Activated CD8-positive, alpha-beta memory T cell treated with anti-CD3 and anti-CD28 coated beads for 48 hours (primary cell): ENCODE data around the gene TMBIM4.

Experiments
- DNase-seq, 3 experiments: peaks; one replicate each; pipeline ENCODE4 v3.0.0-alpha.2; 2020; ENCODE audit warnings: low read depth in 2 of 3, low spot score in 2 of 3

Gene TMBIM4

DNA sequence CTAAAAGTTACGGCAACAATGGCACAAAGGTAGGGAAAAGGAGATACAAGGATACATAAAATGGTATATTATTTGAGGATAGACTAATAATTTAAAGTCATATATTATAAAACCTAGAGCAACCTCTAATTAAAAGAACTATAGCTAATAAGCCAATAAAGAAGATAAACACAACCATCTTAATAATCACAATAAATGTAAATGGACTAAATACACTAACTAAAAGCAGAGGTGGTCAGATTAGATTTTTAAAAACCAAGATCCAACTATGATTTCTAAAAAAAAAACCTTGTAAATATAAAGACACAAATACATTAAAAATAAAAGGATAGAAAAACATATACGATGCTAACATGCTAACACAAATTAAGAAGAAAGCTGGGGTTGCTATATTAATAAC is 28.5 kb downstream of the TMBIM4 start:
- no peak for DNase-seq

DNA sequence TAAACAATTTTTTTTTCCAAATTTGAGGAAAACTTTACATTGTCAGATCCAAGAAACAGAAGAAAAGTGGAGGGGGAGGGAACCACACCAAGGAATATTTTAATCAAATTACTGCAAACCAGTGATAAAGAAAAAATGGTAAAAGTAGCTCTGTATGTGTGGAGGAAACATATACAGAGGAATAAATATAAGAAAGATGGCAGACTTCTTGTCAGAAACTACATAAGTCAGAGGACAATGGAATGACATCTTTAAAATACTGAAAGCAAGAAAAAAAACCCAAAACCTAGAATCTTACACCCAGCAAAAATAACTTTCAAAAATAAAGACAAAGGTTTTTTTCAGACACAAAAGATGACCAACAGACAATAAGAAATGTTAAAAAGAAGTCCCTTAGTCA is 29.1 kb downstream of the TMBIM4 start:
- DNase-seq, result no peak

DNA sequence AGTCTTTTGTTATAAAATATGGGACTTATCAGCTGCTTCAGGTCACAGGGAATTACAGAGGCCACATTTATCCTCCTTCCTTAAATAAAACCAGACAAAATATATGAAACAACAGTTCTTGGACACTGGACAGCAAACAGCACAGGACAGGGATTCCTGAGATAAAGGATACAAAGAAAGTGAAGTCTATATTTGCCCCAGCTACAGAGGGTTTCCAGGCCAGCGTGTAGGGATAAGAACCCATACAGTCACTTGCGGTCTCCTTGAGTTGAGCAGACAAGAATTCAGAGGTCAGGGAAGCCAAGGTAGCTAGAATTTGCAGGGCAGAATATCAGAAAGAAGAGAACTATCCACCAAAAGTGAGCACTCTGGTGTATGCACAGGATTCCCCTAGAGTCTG is 30.5 kb downstream of the TMBIM4 start:
- no peak for DNase-seq

DNA sequence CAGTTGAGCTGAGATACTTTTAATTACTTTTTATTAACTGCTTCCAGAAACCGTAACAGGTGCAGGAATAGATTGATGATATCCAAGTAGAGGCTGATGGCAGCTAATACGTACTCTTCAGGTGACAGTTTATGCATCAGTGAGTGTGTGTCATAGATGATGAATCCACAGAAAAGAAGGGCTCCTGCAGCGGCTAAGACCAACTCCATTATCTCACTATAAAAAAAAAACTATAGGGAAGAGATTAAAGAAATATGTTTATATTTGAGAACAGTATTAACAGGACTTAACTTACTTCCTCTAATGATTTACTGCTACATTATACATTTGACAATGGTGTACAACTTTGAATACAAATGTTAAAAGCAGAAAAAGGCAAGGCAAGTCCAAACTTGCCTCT is 31.9 kb downstream of the TMBIM4 start:
- DNase-seq, result no peak

DNA sequence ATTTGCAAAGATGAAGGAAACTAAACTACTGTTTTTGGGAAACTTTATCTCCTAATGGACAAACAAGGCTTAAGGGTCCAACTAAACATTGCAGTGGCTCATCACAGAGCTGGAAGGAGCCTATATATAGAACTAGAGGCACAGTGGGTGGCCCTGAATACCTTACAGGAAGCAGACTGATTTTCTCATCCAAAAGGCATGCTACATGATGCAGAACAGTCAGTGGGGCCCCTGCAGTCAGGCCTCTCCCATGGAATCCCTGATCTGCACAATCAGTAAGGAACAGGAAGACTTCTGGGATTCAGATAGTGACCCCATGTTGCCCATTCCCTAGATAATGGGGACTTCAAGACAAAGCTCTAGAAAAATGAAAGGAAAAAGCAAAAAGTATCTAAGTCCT is 37.4 kb downstream of the TMBIM4 start:
- DNase-seq, result no peak

DNA sequence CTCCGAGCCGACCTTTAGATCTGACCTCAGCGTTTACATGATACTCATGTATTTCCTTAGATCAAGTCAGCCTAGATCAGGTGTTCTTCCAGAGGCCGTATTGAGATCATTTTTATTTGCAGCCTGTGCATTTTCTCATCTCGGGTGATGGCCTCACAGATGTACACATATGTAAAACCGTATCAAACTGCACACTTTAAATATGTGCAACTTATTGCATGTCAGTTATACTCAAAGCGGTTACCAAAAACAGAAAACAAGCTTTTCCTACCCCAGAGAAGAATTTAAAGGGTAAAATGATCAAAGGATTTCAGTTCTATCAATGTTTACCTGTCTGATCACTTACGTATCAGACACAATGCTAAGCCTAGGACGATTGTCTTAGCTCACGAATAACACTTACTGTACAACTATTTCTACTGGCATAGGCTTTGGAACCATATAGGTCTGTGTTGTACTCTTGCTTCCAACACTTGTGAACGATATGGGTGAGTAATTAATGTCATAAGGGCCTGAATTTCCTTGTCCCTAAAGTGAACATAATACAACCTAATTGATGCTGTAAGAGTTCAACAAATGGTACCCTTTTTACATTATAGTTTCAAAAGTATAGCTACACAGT is 38.6 kb downstream of the TMBIM4 start:
- no peak for DNase-seq

DNA sequence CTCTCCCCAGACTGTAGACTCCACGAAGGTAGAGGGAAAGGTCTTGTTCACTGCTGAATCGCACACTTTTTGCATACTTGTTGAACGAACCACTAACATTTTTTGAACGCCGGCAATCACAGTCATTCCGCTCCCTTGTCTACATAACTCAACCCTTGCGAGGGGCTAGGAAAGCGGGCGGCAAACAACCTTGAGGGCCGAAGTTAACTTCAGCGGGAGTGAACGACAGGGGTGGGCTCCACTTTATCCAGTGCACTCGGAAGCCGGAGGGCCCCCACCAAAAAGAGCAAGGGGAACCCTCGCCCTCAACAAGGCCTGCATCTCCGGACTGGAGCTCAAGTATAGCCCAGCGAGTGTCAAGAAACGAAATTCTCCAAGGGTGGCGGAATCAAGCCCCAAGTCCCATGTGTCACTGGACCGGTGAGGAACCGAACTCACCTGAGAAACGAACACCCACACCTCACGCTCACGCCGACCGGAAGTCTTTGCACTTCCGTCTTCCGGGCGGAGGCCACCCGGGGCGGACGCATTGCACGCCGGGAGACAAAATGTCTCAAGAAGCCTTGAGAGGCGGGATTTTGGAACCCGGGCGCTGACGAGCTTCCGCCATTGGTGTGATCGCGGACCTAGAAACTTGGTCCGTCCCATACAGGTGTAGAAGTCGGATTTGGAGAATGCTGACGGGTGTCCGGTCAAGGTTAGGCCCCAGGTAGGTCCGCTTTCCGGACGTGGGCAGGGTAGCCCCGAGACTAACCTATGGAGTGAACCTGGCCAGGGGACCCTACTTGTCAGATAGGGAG is 39.3 kb downstream of the TMBIM4 start, which contains the start of gene LLPH:
LLPH (minus strand) TSS at position 484 of the 800 bp plus-strand sequence. CDS start 1,644 bp downstream, outside the sequence.
- DNase-seq, result peak; percentile 69 to 84 (median 75)

DNA sequence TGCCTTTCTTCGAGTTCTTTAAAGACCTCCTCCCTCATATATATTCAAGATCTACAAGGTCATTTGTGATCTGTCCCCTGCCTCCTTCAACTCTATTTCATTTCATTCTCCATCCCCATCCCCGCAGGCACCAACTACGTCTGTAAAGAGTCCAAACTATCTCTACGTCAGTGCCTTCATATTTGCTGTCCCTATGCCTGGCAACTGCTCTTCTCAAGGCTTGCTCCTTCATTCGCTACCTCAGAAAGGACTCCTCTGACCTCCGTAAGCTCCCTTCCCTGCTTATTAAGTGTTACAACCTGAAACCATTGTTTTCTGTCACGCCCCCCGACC is 39.9 kb downstream of the TMBIM4 start:
- no peak for DNase-seq

DNA sequence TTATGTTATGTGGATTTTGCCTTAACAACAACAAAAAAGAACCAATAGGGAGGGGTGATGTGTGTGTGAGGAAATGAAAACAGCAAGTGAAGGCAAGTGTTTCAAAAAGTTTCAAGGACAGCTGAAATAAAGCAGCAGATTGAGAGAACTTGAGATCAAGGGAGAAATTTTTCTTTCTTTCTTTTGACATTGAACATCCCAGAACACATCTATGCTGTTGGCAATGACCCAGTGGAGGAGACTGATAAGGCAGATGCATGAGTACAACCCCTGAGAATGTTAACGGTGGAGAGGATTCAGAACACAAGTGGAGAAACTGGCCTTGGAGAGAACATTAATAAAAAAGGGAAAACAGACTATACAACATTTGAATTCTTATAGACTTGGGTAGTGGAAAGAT is 42.1 kb downstream of the TMBIM4 start:
- no peak for DNase-seq

DNA sequence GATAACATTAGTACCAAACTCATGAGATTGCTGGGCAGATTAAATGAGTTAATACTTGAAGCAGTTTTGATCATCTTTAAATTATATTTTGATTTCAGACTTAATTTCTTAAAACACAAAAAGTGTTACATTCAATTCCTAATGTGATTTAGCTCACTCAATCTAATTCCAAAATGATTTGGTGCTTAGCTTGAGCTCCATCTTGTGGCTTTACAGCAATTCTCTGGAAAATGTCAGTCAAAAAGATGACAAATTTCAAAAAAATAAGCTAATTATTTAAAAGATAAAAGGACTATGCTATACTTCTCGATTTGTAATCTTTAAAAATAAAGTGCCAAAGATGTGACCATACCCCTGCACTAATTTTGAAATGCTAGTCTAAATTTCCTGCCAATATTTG is 49.3 kb downstream of the TMBIM4 start:
- no peak for DNase-seq

DNA sequence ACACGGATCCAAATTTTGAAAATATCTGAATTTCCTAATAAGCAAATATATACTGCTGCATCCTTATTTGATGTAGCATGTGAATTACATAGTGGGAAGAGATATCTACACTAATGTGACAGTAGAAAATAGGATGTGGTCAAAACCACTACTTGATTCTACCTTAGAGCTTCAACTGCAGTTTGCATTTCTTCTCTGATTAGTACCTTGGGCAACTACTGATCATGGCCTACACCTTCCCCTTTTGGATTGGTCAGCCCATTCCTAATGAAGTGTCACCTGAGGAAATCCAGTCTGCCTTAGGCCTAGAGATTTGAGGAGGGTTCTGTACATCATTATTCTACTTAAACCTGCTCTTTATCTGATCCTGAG is 49.9 kb downstream of the TMBIM4 start:
- DNase-seq, result no peak

DNA sequence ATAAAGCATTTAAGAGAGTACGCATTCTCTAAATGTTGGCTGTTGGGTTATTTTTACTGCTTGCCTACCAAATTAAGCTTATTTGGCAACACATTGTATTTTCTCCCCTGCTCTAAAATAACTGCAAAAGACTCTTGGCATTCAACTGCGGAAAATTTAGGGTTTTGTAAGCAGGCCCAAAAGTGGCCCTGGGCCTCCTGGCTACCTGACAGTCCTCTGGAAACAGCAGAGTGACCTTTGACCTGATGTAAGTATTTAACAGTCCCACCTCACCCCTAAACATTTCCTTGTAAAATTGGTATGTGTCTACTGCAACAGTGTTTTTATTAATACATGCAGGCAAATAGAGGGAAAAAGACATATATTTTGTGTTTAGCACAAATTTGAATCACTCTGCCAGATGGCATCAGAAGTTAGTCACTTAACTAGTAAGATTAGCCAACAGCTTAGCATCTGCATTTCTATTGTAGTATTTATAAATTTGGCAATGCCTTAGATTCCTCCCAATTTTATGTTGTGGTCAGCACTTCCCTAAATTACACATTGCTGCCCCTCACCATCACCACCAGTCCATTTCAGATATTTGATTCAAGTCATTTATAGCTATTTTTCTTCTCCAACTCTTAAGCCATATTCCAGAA is 50.4 kb downstream of the TMBIM4 start:
- no peak for DNase-seq

DNA sequence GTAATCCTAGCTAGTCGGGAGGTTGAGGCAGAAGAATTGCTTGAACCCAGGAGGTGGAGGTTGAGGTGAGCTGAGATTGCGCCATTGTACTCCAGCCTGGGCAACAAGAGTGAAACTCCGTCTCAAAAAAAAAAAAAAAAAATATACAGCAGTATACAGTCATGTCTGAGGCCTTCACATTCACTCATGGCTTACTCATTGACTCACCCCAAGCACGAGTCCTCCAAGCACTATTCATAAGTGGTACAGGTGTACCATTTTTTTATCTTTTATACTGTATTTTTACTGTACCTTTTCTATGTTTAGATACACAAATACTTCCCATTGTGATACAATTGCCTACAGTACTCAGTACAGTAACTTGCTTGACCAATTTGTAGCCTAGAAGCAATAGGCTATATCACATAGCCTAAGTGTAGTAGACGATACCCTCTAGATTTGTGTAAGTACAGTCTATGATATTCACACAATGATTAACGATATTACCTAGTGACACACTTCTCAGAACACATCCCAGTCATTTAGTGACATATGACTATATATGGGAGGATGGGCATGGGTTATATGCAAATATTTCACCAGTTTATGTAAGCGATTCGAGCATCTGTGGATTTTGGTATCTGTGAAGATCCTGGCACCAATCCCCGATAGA is 51.4 kb downstream of the TMBIM4 start:
- no peak for DNase-seq

DNA sequence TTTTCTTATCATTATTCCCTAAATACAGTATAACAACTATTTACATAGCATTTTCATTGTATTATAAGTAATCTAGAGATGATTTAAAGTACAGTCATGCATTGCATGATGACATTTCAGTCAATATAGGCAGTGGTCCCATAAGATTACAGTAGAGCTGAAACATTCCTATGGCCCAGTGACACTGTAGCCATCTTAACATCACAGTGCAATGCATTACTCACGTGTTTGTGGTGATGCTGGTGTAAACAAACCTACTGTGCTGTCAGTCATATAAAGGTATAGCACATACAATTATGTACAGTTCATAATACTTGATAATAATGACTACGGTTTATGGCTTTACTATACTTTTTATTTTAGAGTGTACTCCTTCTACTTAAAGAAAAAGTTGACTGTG is 52.6 kb downstream of the TMBIM4 start:
- no peak for DNase-seq

DNA sequence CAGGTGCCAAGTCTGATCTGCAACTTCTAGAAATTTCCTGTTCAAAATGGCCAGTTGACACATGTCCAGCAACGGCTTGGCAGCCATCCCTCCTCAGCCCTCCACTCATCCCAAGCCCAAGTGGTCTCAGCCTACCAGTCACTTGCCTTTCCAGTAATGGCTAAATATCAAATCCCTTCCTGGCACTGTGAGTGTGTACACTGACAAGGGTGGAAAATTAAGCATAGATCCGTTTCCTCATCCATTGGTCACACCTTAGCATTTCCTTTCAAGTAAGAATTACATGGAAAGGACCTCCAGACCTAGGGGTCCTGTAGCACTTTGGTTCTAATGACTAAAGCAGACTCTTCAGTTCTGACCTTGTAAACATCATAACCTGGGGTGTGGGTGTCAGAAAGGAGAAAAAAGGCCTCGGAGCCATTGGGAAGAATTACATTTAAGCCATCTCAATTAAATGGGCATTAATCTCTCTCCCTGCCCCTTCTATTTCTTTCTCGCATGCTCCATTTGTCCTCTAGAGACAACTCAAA is 54.7 kb downstream of the TMBIM4 start:
- DNase-seq, result no peak

DNA sequence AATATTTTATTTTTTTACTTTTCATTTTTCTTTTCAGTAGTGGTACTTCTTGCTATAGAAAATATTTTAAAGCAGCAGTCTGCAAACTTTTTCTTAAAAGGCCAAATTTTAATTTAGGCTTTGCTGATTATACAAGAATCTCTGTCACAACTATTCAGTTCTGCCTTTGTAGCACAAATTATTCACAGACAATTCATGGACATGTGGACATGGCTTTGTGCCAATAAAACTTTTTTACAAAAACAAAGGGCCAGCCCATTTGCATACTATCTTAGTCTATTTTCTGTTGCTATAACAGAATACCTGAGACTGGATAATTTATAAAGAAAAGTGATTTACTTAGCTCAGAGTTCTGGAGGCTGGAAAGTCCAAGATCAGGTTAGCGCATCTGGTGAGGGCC is 56.3 kb downstream of the TMBIM4 start:
- DNase-seq, result no peak

DNA sequence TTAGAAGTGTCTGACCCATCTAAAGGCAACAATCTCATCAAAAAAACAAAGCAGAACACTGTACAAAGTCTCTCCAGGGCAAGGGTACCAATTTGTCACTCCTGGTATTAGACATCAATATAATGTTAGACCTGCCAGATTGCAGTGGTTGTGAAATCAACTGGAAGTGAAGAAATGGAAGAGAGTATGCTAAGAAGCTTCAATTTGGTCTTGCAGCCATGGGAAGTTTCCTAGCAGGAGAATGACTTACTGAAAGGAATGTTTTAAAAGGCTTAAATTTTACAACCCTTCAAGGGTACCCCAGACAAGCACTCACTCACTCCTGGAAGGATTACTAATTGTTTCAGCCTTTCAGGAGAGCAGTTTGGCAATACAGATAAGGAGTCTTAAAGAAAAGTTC is 58.2 kb downstream of the TMBIM4 start:
- DNase-seq, result no peak

DNA sequence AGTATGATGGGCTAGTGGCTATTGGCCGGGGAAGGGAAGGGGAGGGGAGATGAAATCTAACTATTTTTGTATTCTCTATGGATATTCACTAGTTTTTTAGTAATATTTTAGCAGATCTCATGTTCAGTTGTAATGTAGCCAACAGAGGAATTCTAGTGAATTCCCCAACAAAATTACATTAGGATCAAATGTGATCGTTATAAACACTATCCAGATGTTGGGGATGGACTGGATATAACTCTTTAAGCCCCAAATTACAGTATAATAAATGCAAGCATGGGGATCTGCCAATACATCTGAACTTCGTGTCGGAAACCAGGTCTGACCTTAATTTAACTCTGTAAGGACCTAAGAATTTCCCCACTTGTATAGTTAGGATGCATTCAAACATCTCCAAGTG is 60.7 kb downstream of the TMBIM4 start:
- DNase-seq, result no peak

DNA sequence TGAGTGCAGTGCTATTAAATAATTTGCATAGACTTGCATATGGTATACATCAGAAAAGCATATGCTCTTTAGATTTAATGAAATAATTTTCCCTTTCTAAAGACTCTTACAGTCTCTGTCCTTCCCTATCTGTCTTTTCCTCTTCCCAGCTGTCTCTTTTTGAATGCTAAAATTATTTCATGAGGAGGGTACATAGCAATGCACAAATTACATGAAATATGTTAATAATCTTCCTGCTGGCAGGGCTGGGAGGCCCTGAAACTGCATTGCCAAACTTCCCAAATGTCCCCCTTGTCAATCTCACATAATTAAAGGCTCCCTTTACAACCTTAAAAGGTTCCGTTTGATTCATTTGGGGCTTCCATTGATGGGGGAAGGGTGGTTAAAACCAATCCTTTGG is 61.4 kb downstream of the TMBIM4 start:
- no peak for DNase-seq

DNA sequence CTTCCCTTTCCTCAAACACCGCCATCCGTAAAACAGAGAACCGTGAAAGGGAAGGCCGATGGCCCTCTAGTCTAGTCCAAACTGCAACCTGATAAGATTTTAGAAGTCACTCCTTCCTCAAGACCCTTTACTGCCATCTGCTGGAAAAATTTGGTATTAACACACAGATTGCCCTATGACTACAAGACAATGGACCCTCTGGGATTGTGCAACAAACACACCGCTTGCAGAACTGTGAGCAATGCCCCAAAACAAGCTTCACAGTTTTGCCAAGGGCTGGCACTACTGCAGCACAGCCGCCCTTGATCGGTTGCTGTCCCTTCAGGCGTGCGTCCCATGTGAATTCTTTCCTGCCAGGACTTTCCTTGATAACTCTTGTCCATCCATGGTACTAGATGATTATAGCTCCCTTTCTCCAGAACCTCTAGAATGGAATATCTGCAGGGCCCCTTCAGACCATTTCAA is 62.3 kb downstream of the TMBIM4 start:
- DNase-seq, result peak in 1 of 3 experiments; percentile 49

DNA sequence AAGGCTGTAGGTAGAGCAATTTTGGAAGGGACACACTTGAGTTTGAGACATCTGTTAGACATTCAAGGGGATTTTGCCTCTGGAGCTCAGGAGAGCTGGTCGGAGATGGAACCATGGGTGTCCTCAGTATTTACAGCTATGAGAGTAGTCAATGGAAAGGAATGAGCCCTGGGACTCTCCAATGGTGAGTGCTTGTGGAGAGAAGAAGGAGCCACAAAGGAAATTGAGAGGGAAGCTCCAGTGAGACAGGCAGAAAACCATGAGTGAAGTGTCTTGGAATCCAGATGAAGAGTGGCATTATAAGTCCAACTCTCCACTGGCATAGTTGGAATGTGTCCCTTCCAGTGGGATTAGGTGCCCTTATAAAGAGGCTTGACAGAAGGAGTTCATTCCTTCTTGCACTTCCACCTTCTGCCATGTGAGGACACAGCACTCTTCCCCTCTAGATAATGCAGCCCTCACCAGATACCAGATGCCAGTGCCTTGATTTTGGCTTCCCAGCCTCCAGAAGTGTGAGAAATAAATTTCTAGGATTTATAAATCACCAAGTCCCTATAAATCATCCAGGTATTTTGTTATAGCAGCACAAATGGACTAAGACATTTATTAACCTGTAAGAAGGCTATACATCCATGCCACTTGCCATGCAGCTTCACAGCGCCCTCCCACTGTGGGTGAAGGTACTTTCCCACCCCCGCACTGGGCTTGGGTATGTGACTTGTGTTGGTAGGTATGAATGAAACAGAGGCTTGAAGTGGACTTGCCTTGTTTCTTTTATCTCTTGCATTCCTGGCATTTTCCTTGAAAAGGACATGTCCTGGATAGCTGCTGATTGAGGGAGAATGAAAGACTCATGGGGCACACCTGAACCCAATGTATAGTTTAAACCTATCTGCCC is 66.5 kb downstream of the TMBIM4 start:
- DNase-seq, result no peak
